DND-41 (cell line): ENCODE data around the gene TUT4.

Experiments used
- ATAC-seq: fragments of 200-7000 bp; cut with Tn5 transposase; 3 replicates; pipeline ENCODE4 v1.9.1; 2021; ENCODE audit warnings: low read depth; ENCODE audit not compliant: insufficient read depth
- DNase-seq: peaks from one replicate; pipeline ENCODE4 v3.0.0-alpha.2; 2020
- H2AFZ ChIP-seq: 2 replicates; pipeline ENCODE4 v1.6.0; 2012; ENCODE audit warnings: low read depth, low read length
- H3K27ac ChIP-seq: 2 replicates; pipeline ENCODE4 v1.5.1; 2012; ENCODE audit warnings: low read length, inconsistent platforms
- H3K27me3 ChIP-seq: fragments of 200-600 bp; sonication (generic); 2 replicates; pipeline ENCODE4 v1.6.0; 2012; ENCODE audit warnings: low read length, mild to moderate bottlenecking, inconsistent platforms; ENCODE audit not compliant: insufficient read depth, poor library complexity
- H3K36me3 ChIP-seq: 2 replicates; pipeline ENCODE4 v1.5.1; 2012; ENCODE audit warnings: low read length, inconsistent platforms; ENCODE audit not compliant: insufficient read depth
- H3K4me1 ChIP-seq: 2 replicates; pipeline ENCODE4 v1.5.1; 2012; ENCODE audit warnings: mild to moderate bottlenecking, low read length; ENCODE audit not compliant: insufficient read depth
- H3K4me2 ChIP-seq: 2 replicates; pipeline ENCODE4 v1.6.0; 2012; ENCODE audit warnings: mild to moderate bottlenecking, moderate library complexity, low read length, inconsistent platforms; ENCODE audit not compliant: insufficient read depth
- H3K4me3 ChIP-seq, 2 experiments: fragments of 200-600 bp in 1 of 2; shearing (Covaris generic) in 1 of 2; 2 replicates each; pipeline ENCODE4 v1.5.1; 2012 to 2016; ENCODE audit warnings: inconsistent platforms in 2 of 2, low read length in 2 of 2, mild to moderate bottlenecking in 2 of 2, low read depth in 1 of 2, moderate library complexity in 1 of 2
- H3K79me2 ChIP-seq: 2 replicates; pipeline ENCODE4 v1.6.0; 2012; ENCODE audit warnings: low read length, inconsistent platforms; ENCODE audit not compliant: insufficient read depth
- H3K9ac ChIP-seq: 2 replicates; pipeline ENCODE4 v1.6.0; 2012; ENCODE audit warnings: low read depth, mild to moderate bottlenecking, inconsistent platforms, low read length, moderate library complexity
- H3K9me3 ChIP-seq: 2 replicates; pipeline ENCODE4 v1.5.1; 2012; ENCODE audit warnings: low read length, moderate library complexity, mild to moderate bottlenecking, inconsistent platforms; ENCODE audit not compliant: insufficient read depth, severe bottlenecking
- H4K20me1 ChIP-seq: 2 replicates; pipeline ENCODE4 v1.6.0; 2012; ENCODE audit warnings: low read length; ENCODE audit not compliant: insufficient read depth
- EZH2 ChIP-seq: IDR thresholded peaks from 3 replicates; pipeline ENCODE4 v1.6.1; 2012; ENCODE audit warnings: borderline replicate concordance, low read depth, mild to moderate bottlenecking, moderate library complexity, low read length, inconsistent platforms; ENCODE audit not compliant: severe bottlenecking
- TF ChIP-seq, protein P1 (sequence below): IDR thresholded peaks from 2 replicates; pipeline ENCODE4 v1.5.1; 2012; ENCODE audit warnings: borderline replicate concordance, low read length, moderate library complexity, mild to moderate bottlenecking; ENCODE audit not compliant: poor library complexity, severe bottlenecking; ENCODE audit errors: extremely low read depth

The TUT4 gene

DNA sequence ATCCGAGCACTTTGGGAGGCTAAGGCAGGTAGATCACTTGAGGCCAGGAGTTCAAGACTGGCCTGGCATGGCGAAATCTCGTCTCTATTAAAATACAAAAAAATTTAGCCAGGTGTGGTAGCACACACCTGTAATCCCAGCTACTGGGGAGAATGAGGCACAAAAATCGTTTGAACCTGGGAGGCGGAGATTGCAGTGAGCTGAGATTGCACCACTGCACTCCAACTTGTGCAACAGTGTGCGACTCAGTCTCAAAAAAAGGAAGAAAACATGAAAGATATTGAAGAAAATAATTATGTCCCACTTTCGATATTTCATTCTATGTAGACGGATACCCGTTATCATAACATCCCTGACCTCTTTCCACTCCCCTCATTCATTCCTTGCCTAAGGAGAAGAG lies 19.2 kb downstream of the TUT4 start:
- H3K4me2 ChIP-seq: no peak overlapping the region
- no peaks in the 10 kb centered on the region for H3K4me1 ChIP-seq
- ATAC-seq (no peak), DNase-seq (no peak)
- no peak overlapping the region for H3K4me3 ChIP-seq
- no peak for TF ChIP-seq EZH2
- TF ChIP-seq, protein P1, sequence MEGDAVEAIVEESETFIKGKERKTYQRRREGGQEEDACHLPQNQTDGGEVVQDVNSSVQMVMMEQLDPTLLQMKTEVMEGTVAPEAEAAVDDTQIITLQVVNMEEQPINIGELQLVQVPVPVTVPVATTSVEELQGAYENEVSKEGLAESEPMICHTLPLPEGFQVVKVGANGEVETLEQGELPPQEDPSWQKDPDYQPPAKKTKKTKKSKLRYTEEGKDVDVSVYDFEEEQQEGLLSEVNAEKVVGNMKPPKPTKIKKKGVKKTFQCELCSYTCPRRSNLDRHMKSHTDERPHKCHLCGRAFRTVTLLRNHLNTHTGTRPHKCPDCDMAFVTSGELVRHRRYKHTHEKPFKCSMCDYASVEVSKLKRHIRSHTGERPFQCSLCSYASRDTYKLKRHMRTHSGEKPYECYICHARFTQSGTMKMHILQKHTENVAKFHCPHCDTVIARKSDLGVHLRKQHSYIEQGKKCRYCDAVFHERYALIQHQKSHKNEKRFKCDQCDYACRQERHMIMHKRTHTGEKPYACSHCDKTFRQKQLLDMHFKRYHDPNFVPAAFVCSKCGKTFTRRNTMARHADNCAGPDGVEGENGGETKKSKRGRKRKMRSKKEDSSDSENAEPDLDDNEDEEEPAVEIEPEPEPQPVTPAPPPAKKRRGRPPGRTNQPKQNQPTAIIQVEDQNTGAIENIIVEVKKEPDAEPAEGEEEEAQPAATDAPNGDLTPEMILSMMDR: no peak
- H3K36me3 ChIP-seq: no peaks in the 10 kb centered on the region; the same call in 1 of the 2 replicates
- no peaks in the 10 kb centered on the region for H3K9me3 ChIP-seq
- peaks cover 39% of the 10 kb centered on the region; the same call in 1 of the 2 replicates for H4K20me1 ChIP-seq
- H3K79me2 ChIP-seq: peaks cover 100% of the 10 kb centered on the region
- H3K27ac ChIP-seq: no peak overlapping the region
- no peaks in the 10 kb centered on the region for H3K27me3 ChIP-seq
- no peak overlapping the region for H3K9ac ChIP-seq
- no peak overlapping the region for H2AFZ ChIP-seq

DNA sequence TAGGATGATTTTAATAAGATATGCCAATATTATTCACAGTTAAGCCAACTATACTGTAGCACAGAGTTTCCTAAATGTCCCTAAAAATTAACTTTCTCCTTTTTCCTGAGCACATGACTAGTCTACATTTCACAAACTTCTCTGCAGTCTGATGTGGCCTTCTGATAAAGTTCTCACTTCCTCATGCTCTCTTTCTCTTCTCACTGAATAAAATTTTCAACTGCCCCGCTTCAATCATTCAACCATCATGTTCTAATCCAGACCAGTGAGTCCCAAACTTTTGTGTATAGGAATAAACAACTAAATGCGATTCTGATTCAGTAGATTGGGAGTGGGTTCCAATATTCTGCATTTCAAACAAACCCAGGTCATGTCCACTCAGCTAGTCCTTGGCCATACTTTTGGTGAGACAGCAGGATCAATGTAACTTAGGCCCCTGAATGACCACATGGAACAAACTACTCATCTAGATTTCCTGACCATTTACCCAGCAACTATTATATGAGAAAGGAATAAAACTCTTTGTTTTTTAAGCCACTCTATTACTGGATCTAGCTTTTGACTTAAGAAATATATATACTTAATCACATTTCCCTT lies 20.1 kb downstream of the TUT4 start:
- Histone ChIP-seq H3K27ac (no peak overlapping the region), H3K4me1 (no peaks in the 10 kb centered on the region), H3K79me2 (peaks cover 99% of the 10 kb centered on the region), H3K36me3 (peaks cover under 1% of the 10 kb centered on the region), H3K4me3 (no peak overlapping the region), H3K9me3 (no peaks in the 10 kb centered on the region), H3K9ac (no peak overlapping the region), H4K20me1 (peaks cover 32% of the 10 kb centered on the region; the same call in 1 of the 2 replicates), H2AFZ (no peak overlapping the region), H3K27me3 (no peaks in the 10 kb centered on the region), H3K4me2 (no peak overlapping the region)
- ATAC-seq (no peak), DNase-seq (no peak)
- TF ChIP-seq, protein P1: no peak
- no peak for TF ChIP-seq EZH2

DNA sequence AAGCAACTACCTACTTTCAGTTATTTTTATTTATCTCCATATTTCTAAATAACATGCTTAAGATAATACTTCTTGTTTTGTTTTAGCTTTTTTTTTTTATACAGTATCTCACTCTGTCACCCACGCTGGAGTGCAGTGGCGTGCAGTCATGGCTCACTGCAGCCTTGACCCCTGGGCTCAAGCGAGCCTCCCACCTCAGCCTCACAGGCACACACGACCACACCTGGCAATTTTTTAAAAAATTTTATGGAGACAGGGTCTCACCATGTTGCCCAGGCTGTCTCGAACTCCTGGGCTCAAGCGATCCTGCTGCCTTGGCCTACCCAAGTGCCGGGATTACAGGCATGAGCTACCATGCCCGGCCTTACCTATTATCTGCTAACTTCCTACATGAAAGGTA lies 20.6 kb downstream of the TUT4 start:
- H2AFZ ChIP-seq: no peak overlapping the region
- ATAC-seq (no peak), DNase-seq (no peak)
- H3K27ac ChIP-seq: no peak overlapping the region
- H4K20me1 ChIP-seq: peaks cover 31% of the 10 kb centered on the region; the same call in 1 of the 2 replicates
- no peak for TF ChIP-seq EZH2
- TF ChIP-seq, protein P1: no peak
- no peaks in the 10 kb centered on the region for H3K9me3 ChIP-seq
- peaks cover 6% of the 10 kb centered on the region for H3K36me3 ChIP-seq
- no peak overlapping the region for H3K4me3 ChIP-seq
- H3K27me3 ChIP-seq: no peaks in the 10 kb centered on the region
- no peak overlapping the region for H3K9ac ChIP-seq
- peaks cover 98% of the 10 kb centered on the region for H3K79me2 ChIP-seq
- H3K4me1 ChIP-seq: no peaks in the 10 kb centered on the region
- H3K4me2 ChIP-seq: no peak overlapping the region
